Measurements from ENCODE around the gene MCF2L.

The MCF2L gene

DNA sequence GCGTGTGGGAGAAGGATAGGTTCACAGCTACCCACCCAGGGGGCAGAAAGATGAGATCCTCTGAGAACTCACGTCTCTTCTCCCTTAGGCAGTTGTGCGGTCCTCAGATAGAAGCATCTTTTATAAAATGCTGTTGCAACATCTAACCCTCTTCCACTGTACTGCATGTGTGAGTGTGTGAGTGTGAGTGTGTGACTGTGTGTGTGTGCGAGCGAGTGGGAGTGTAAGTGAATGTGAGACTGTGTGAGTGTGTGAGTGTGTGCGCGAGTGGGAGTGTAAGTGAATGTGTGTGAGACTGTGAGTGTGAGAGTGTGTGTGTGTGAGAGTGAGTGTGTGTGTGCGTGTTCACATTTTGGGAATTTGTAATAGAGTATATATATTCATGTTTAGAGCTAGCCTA lies 81.0 kb downstream of the MCF2L start:
- in situ Hi-C loops (cut with HindIII; ENCODE audit: low sequenced_read_pairs) = no loop called here
- no peak for DNase-seq (ENCODE audit: low read depth)
- no peak for TF ChIP-seq CTCF (IDR thresholded peaks at IDR 0.05; ENCODE audit: low read depth, low read length, missing control alignments)
- H3K4me3 ChIP-seq (ENCODE audit: low read depth, low read length) = no peak overlapping the region

DNA sequence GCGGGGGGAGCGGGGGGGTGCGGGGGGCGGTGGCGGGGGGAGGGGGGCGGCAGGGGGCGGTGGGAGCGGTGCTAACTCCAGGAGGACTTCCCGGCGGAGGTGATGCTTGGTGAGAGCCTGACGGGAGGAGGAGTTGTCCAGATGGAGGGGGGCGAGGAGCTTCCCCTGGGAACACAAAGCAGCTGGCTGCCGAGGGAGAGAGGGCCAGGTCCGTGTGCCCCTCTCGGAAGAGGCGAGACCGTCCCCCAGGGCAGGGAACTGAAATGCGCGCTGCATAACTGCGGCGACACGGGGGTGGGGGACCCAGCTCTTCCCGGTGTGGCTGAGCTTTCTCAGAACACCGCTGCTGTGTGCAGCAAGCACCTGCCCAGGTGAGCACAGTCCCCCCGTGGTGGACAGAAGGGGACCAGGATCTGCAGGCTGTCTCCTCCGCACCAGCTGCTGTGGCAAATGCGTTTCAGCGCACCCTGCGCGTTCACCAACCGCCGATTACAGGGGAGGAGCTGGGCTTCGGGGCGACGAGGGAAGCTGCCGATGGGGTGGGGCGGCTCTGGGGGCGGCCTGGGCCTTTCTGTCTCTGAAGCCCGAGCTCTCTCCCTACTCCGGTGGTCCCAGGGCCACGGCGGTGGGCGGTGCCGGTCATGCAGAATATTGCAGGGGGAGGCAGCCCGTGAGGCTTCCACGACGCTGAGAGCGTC lies 81.9 kb downstream of the MCF2L start:
- no peak for TF ChIP-seq CTCF (IDR thresholded peaks at IDR 0.05; ENCODE audit: low read depth, low read length, missing control alignments)
- in situ Hi-C loops (cut with HindIII; ENCODE audit: low sequenced_read_pairs) = no loop called here
- DNase-seq (ENCODE audit: low read depth) = no peak
- H3K4me3 ChIP-seq (ENCODE audit: low read depth, low read length) = no peak overlapping the region

- TF ChIP-seq CTCF (IDR thresholded peaks at IDR 0.05; ENCODE audit: low read depth, low read length, missing control alignments) = no peak
- in situ Hi-C loops (cut with HindIII; ENCODE audit: low sequenced_read_pairs) = no loop called here
- H3K4me3 ChIP-seq (ENCODE audit: low read depth, low read length) = no peak overlapping the region
- no peak for DNase-seq (ENCODE audit: low read depth)
Measured at GRCh38 chr13:113051641-113052040, 82.6 kb downstream of the MCF2L start.

DNA sequence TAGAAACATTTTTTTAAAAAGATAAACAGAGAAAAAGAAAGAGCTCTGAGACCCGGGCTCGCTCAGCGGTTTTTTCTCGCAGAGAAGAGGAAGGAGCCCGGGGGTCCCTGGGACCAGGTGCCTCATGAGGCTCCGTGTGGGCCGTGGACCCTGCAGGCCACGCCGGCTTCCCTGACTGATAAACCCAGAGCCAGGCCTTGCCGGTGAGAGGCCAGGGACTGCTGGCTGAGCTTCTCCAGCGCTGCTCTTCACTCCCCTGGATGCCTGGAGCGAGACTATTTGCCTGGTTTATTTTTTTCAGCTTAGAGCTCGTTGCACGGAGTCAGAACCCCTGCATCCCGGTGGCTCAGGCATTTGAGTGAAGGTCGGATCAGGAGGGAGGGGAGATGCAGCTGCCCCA lies 83.2 kb downstream of the MCF2L start:
- H3K4me3 ChIP-seq (ENCODE audit: low read depth, low read length) = no peak overlapping the region
- in situ Hi-C loops (cut with HindIII; ENCODE audit: low sequenced_read_pairs) = no loop called here
- DNase-seq (ENCODE audit: low read depth) = no peak
- no peak for TF ChIP-seq CTCF (IDR thresholded peaks at IDR 0.05; ENCODE audit: low read depth, low read length, missing control alignments)

GRCh38 chr13:113052971-113053370 lies 84.0 kb downstream of the MCF2L start:
- in situ Hi-C loops (cut with HindIII; ENCODE audit: low sequenced_read_pairs) = no loop called here
- TF ChIP-seq CTCF (IDR thresholded peaks at IDR 0.05; ENCODE audit: low read depth, low read length, missing control alignments) = no peak
- no peak overlapping the region for H3K4me3 ChIP-seq (ENCODE audit: low read depth, low read length)
- DNase-seq (ENCODE audit: low read depth) = no peak

- DNase-seq (ENCODE audit: low read depth) = no peak
- in situ Hi-C loops (cut with HindIII; ENCODE audit: low sequenced_read_pairs) = no loop called here
- TF ChIP-seq CTCF (IDR thresholded peaks at IDR 0.05; ENCODE audit: low read depth, low read length, missing control alignments) = no peak
- H3K4me3 ChIP-seq (ENCODE audit: low read depth, low read length) = no peak overlapping the region
Measured at GRCh38 chr13:113053376-113053775, 84.4 kb downstream of the MCF2L start.

Data from astrocyte of the cerebellum (primary cell).